Small intestine (tissue), 7 donors: ENCODE measurements around the gene NELFE. TPM values are rescaled to one million over a fixed set of nuclear protein-coding genes. Genes with fewer than 3 reads are reported as not detected.

Experiments used
- DNase-seq, 2 donors: peaks; one replicate each; pipeline versions ENCODE4 v3.0.0 to v3.0.0-alpha.2; 2013
- FAIRE-seq: peaks from 2 replicates; lab custom pipeline; 2012; peaks lifted over from hg19 to GRCh38; lab: Jason Lieb, UNC
- H3K27ac ChIP-seq, 3 donors: one replicate each; pipeline ENCODE4 v1.5.1; 2013; ENCODE audit warnings: low read length in 2 of 3, mild to moderate bottlenecking in 2 of 3, control low read depth in 1 of 3, inconsistent platforms in 1 of 3, low read depth in 1 of 3, moderate library complexity in 1 of 3
- H3K27me3 ChIP-seq, 3 donors: one replicate each; pipeline ENCODE4 v1.6.1; 2013; ENCODE audit warnings: low read length in 3 of 3, inconsistent platforms in 1 of 3; ENCODE audit not compliant: control insufficient read depth in 3 of 3, insufficient read depth in 3 of 3
- H3K36me3 ChIP-seq, 3 donors: one replicate each; pipeline ENCODE4 v1.6.1; 2013; ENCODE audit warnings: low read length in 3 of 3, inconsistent platforms in 1 of 3, low read depth in 1 of 3, mild to moderate bottlenecking in 1 of 3, moderate library complexity in 1 of 3; ENCODE audit not compliant: control insufficient read depth in 3 of 3, insufficient read depth in 2 of 3
- H3K4me1 ChIP-seq, 3 donors: one replicate each; pipeline ENCODE4 v1.6.1; 2013; ENCODE audit warnings: low read length in 2 of 3, inconsistent platforms in 1 of 3, low read depth in 1 of 3, mild to moderate bottlenecking in 1 of 3, moderate library complexity in 1 of 3; ENCODE audit not compliant: control insufficient read depth in 3 of 3, insufficient read depth in 2 of 3
- H3K4me3 ChIP-seq, 3 donors: one replicate each; pipeline ENCODE4 v1.5.1; 2013; ENCODE audit warnings: low read length in 3 of 3, control low read depth in 1 of 3, inconsistent platforms in 1 of 3, low read depth in 1 of 3, mild to moderate bottlenecking in 1 of 3, moderate library complexity in 1 of 3
- H3K9me3 ChIP-seq, 2 donors: one replicate each; pipeline ENCODE4 v1.6.1; 2013; ENCODE audit warnings: low read depth in 1 of 2, low read length in 1 of 2; ENCODE audit not compliant: control insufficient read depth in 2 of 2, insufficient read depth in 1 of 2
- WGBS, 3 donors: extraction: QIAGEN DNeasy Blood & Tissue Kit; methylation state at CpG; one replicate each; pipeline ENCODE4 v1.1.7; 2013; 5-methylcytosine and 5-hydroxymethylcytosine counted together
- polyA plus RNA-seq, 4 donors: library from polyadenylated mRNA; stranded (reverse) in 3 of 4; unstranded in 1 of 4; fragments of 200-250 nt in 3 of 4; fragments of 120-200 nt in 1 of 4; gene quantifications; one replicate each; pipeline versions ENCODE4 v1.2.1 to v1.2.3, GENCODE V29; 2013
- donor health status: healthy with polysubstance abuse.
- donor health status: control.
- donor health status: control.
- donor health status: Bipolar disorder and iron deficiency.
- donor health status: healthy.

NELFE gene
- polyA plus RNA-seq, 4 donors, result 55.6 to 77.1 (median 59.1) TPM

GRCh38 chr6:31966506-31966905, 7.7 kb upstream of the NELFE start:
- H3K27me3 ChIP-seq, result no peaks in the 10 kb centered on the region
- peaks cover 26 to 95% (median 35%) of the 10 kb centered on the region in 3 donors for H3K36me3 ChIP-seq
- 92 to 94% (median 93%) methylated on average over 7 of the region's 7 CpGs for WGBS, 3 donors
- DNase-seq (no peak), FAIRE-seq (no peak)
- H3K27ac ChIP-seq, result no peak overlapping the region
- no peaks in the 10 kb centered on the region for H3K9me3 ChIP-seq
- peaks cover 2 to 7% (median 3%) of the 10 kb centered on the region in 3 donors for H3K4me1 ChIP-seq
- no peak overlapping the region for H3K4me3 ChIP-seq

- Histone ChIP-seq H3K4me3 (no peak overlapping the region), H3K4me1 (peaks cover 0 to 1% (median 0%) of the 10 kb centered on the region in 3 donors), H3K27ac (no peak overlapping the region), H3K9me3 (no peaks in the 10 kb centered on the region), H3K27me3 (no peaks in the 10 kb centered on the region), H3K36me3 (peaks cover 28 to 94% (median 35%) of the 10 kb centered on the region in 3 donors)
- FAIRE-seq (no peak), DNase-seq (no peak)
- WGBS, 3 donors, result 91 to 94% (median 92%) methylated on average over 13 of the region's 13 CpGs
Observed at GRCh38 chr6:31965700-31966099, 6.9 kb upstream of the NELFE start.

GRCh38 chr6:31963921-31964320, 5.2 kb upstream of the NELFE start:
- H3K27ac ChIP-seq, result no peak overlapping the region
- FAIRE-seq (no peak), DNase-seq (no peak)
- WGBS, 3 donors, result 96 to 97% (median 97%) methylated on average over 19 of the region's 19 CpGs
- peaks cover 26 to 85% (median 28%) of the 10 kb centered on the region in 3 donors for H3K36me3 ChIP-seq
- H3K27me3 ChIP-seq, result no peaks in the 10 kb centered on the region
- H3K9me3 ChIP-seq, result no peaks in the 10 kb centered on the region
- H3K4me3 ChIP-seq, result no peak overlapping the region
- peaks cover 0 to 9% (median 2%) of the 10 kb centered on the region in 3 donors for H3K4me1 ChIP-seq

GRCh38 chr6:31961616-31962015, 2.8 kb upstream of the NELFE start:
- 93 to 96% (median 94%) methylated on average over 12 of the region's 12 CpGs for WGBS, 3 donors
- DNase-seq (no peak), FAIRE-seq (no peak)
- H3K4me1 ChIP-seq, result peaks cover 5 to 18% (median 5%) of the 10 kb centered on the region in 3 donors
- H3K4me3 ChIP-seq, result no peak overlapping the region
- no peaks in the 10 kb centered on the region for H3K9me3 ChIP-seq
- no peaks in the 10 kb centered on the region for H3K27me3 ChIP-seq
- H3K36me3 ChIP-seq, result peaks cover 13 to 66% (median 24%) of the 10 kb centered on the region in 3 donors
- H3K27ac ChIP-seq, result no peak overlapping the region

GRCh38 chr6:31958412-31958740, 395 bp downstream of the NELFE start:
- Histone ChIP-seq H3K36me3 (peaks cover 14 to 66% (median 20%) of the 10 kb centered on the region in 3 donors), H3K4me1 (peaks cover 5 to 18% (median 5%) of the 10 kb centered on the region in 3 donors), H3K27ac (peak overlapping the region; percentile 71 to 90 (median 75)), H3K4me3 (peak overlapping the region; percentile 70 to 89 (median 73)), H3K27me3 (no peaks in the 10 kb centered on the region), H3K9me3 (no peaks in the 10 kb centered on the region)
- FAIRE-seq, result no peak
- WGBS, 3 donors, result 5 to 7% (median 6%) methylated on average over 11 of the region's 11 CpGs
- no peak for DNase-seq

GRCh38 chr6:31956796-31957195, 2.0 kb downstream of the NELFE start:
- H3K36me3 ChIP-seq, result peaks cover 14 to 61% (median 17%) of the 10 kb centered on the region in 3 donors
- WGBS, 3 donors, result 62 to 91% (median 65%) methylated on average over 3 of the region's 3 CpGs
- H3K4me1 ChIP-seq, result peaks cover 5 to 18% (median 5%) of the 10 kb centered on the region in 3 donors
- no peak for DNase-seq
- H3K4me3 ChIP-seq, result no peak overlapping the region
- FAIRE-seq, result no peak
- no peak overlapping the region for H3K27ac ChIP-seq
- no peaks in the 10 kb centered on the region for H3K9me3 ChIP-seq
- no peaks in the 10 kb centered on the region for H3K27me3 ChIP-seq

DNA sequence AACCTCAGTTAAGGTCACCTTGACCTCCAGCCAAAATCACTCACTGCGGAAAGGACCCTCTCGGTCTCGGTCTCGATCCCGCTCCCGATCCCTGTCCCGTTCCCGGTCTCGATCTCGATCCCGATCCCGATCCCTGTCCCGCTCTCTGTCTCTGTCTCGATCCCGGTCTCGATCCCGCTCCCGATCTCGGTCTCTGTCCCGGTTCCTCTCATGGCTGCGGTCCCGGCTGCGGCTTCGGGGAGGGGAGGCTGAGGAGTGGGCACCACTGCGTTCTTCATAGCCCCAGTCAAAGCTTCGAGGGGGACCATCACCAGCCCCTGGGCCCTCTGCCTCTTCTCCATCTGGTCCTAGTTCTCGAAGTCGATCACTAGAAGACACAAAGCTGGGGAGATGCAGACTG, 4.3 kb downstream of the NELFE start:
- Histone ChIP-seq H3K36me3 (peaks cover 13 to 59% (median 14%) of the 10 kb centered on the region in 3 donors), H3K4me3 (no peak overlapping the region), H3K27ac (no peak overlapping the region), H3K9me3 (no peaks in the 10 kb centered on the region), H3K27me3 (no peaks in the 10 kb centered on the region), H3K4me1 (peaks cover 3 to 13% (median 5%) of the 10 kb centered on the region in 3 donors)
- no peak for DNase-seq
- no peak for FAIRE-seq
- 96 to 98% (median 97%) methylated on average over 28 of the region's 28 CpGs for WGBS, 3 donors

DNA sequence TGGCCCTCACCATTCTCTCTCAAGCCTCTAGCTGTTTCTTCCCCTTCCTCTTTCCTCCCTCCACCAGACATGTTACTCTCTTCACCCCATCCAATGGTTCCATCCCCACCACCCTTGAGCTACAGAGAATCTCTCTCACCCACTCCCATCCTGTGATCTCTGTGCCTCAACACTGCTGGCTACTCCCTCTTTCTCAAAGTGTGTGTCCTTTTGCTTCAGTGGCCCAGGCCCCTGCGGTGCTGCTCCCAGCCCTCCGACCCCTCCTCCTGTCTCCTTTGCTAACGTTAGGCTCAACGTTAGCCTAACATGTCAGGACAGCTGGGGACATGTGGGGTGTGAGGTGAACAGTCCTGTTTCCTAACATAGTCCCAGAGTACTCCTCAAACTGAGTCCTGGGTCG, 5.9 kb downstream of the NELFE start:
- Histone ChIP-seq H3K4me1 (peaks cover under 1 to 5% (median 1%) of the 10 kb centered on the region in 3 donors), H3K27me3 (no peaks in the 10 kb centered on the region), H3K4me3 (no peak overlapping the region), H3K36me3 (peaks cover 13 to 60% (median 14%) of the 10 kb centered on the region in 3 donors), H3K9me3 (no peaks in the 10 kb centered on the region), H3K27ac (no peak overlapping the region)
- no peak for FAIRE-seq
- no peak for DNase-seq
- WGBS, 3 donors, result 73 to 79% (median 76%) methylated on average over 5 of the region's 5 CpGs
